Prostate gland (tissue), 2 donors: ENCODE results near the gene CASKIN1.

Experiments
- POLR2A ChIP-seq: fragments of 450-650 bp; IDR thresholded peaks from one replicate; pipeline ENCODE4 v1.6.1; 2016; ENCODE audit warnings: antibody characterized with exemption, mild to moderate bottlenecking
- TF ChIP-seq, protein P1 (sequence below), 4 experiments: fragments of 200-600 bp in 2 of 4; fragments of 450-650 bp in 2 of 4; sonication (generic) in 2 of 4; IDR thresholded peaks; 1 replicate in 3 of 4; 2 replicates in 1 of 4; pipeline ENCODE4 v1.5.1; 2016 to 2019; ENCODE audit warnings: antibody characterized with exemption in 4 of 4, mild to moderate bottlenecking in 2 of 4, moderate library complexity in 2 of 4

DNA sequence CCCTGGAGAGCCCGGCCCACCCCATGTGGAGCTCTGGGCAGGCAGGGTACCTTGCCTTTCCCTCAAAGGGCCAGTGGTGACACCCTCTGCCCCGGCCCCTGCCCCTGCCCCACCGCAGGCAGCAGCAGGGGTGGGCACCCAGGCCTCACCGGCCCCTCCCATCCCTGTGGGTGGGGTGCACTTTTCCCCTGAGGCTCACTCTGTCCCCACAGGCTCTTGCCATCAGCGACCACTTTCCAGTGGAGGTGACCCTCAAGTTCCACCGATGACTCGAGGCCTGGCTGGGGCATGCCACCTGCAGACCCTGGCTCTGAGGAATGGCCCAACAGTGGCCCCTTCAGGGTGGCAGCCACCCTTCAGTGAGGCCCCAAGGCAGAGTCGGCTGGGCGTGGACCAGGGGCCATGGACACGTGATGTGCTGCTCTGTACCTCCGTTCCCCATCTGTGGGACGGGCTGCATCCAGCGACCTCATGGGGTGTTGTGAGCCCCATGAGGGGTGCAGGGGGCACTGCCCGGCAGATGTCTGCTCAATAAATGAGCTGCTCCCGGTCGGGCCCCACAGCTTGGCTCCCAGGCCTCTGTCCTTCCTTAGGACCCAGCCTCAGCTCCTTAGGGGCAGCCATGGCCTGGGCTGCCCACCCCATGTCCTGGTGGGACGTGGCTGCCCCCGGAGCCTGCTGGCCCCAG lies 41.9 kb upstream of the CASKIN1 start:
- TF ChIP-seq, protein P1, sequence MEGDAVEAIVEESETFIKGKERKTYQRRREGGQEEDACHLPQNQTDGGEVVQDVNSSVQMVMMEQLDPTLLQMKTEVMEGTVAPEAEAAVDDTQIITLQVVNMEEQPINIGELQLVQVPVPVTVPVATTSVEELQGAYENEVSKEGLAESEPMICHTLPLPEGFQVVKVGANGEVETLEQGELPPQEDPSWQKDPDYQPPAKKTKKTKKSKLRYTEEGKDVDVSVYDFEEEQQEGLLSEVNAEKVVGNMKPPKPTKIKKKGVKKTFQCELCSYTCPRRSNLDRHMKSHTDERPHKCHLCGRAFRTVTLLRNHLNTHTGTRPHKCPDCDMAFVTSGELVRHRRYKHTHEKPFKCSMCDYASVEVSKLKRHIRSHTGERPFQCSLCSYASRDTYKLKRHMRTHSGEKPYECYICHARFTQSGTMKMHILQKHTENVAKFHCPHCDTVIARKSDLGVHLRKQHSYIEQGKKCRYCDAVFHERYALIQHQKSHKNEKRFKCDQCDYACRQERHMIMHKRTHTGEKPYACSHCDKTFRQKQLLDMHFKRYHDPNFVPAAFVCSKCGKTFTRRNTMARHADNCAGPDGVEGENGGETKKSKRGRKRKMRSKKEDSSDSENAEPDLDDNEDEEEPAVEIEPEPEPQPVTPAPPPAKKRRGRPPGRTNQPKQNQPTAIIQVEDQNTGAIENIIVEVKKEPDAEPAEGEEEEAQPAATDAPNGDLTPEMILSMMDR (IDR thresholded peaks at IDR 0.05): no peak
- no peak for TF ChIP-seq POLR2A
